HFFc6 (cell line): ENCODE measurements around the gene MIS18BP1. TPM values are rescaled to one million over a fixed set of nuclear protein-coding genes. Genes with fewer than 3 reads are reported as not detected.
"Not testable (repeated sequence)": the region's sequence is repeated elsewhere in the genome, so short reads cannot be mapped to it uniquely, and the experiment has no call there.

Experiments used
- DNase-seq: peaks from one replicate; pipeline ENCODE4 v3.0.0-alpha.2; 2018
- H3K27ac Mint-ChIP-seq: 2 replicates; pipeline ENCODE4 v1.8.0; 2020; ENCODE audit warnings: mild to moderate bottlenecking, mixed read lengths
- H3K27me3 Mint-ChIP-seq: 2 replicates; pipeline ENCODE4 v1.8.0; 2021; ENCODE audit warnings: mild to moderate bottlenecking, moderate library complexity, mixed read lengths; ENCODE audit not compliant: insufficient read depth
- H3K36me3 Mint-ChIP-seq: 2 replicates; pipeline ENCODE4 v1.8.0; 2021; ENCODE audit warnings: low read depth, mixed read lengths
- H3K4me1 Mint-ChIP-seq: 2 replicates; pipeline ENCODE4 v1.8.0; 2020; ENCODE audit warnings: low read depth, mixed read lengths
- H3K4me3 Mint-ChIP-seq: 2 replicates; pipeline ENCODE4 v1.8.0; 2020; ENCODE audit warnings: mild to moderate bottlenecking, moderate library complexity, mixed read lengths
- H3K9me3 Mint-ChIP-seq: 2 replicates; pipeline ENCODE4 v1.8.0; 2020; ENCODE audit warnings: mild to moderate bottlenecking, mixed read lengths
- CTCF ChIP-seq: fragments of 200-600 bp; sonication (generic); IDR thresholded peaks from 2 replicates; pipeline ENCODE4 v1.5.0; 2021; ENCODE audit warnings: antibody characterized with exemption, mild to moderate bottlenecking
- long read RNA-seq: library from polyadenylated mRNA; unstranded; transcript quantifications from one replicate; pipeline ENCODE4 v2.0.0, GENCODE V29; 2019
- total RNA-seq, 6 experiments: library from RNA; stranded (reverse); fragmentation: NEBNext Ultra II Directional; extraction: Animal tissue kit (Norgen Biotek cat#: 25700); gene quantifications; 2 replicates in 1 of 6; 3 replicates in 5 of 6; pipeline ENCODE4 v1.2.3, GENCODE V29; 2021

The MIS18BP1 gene
- total RNA-seq, result 10 to 100 TPM; 12.0 to 19.2 (median 18.2) TPM
- long read RNA-seq, partial matches to known transcripts, result 12 of 13 reads
- long read RNA-seq, other reads (novel, unspliced or antisense), result 0 of 13 reads

GRCh38 chr14:45253070-45253753 is at the start of gene MIS18BP1:
MIS18BP1 (minus strand) TSS chr14:45253202; CDS start chr14:45247286, 5,916 bp downstream.
- Mint-ChIP-seq H3K4me3 (peak within 1 kb of the TSS; percentile 93), H3K27ac (peak within 1 kb of the TSS; percentile 96), H3K9me3 (peaks cover 10% of the 10 kb centered on the region), H3K36me3 (peaks cover 6% of the 10 kb centered on the region; the same call in 1 of the 2 replicates), H3K4me1 (peaks cover 26% of the 10 kb centered on the region), H3K27me3 (peaks cover 1% of the 10 kb centered on the region)
- peak; percentile 93 for TF ChIP-seq CTCF
- peak; percentile 97 for DNase-seq

GRCh38 chr14:45298423-45299117 is 45.6 kb upstream of the MIS18BP1 start:
- TF ChIP-seq CTCF, result no peak
- Mint-ChIP-seq H3K36me3 (no peaks in the 10 kb centered on the region), H3K27ac (no peak overlapping the region)

GRCh38 chr14:45294796-45295195 is 41.8 kb upstream of the MIS18BP1 start:
- not testable (repeated sequence) for H3K9me3 Mint-ChIP-seq, H3K27ac Mint-ChIP-seq, H3K36me3 Mint-ChIP-seq, H3K27me3 Mint-ChIP-seq, DNase-seq, H3K4me3 Mint-ChIP-seq, H3K4me1 Mint-ChIP-seq

More at GRCh38 chr14:45298423-45299117, 45.6 kb upstream of the MIS18BP1 start:
- Mint-ChIP-seq H3K27me3 (no peaks in the 10 kb centered on the region; the same call in 1 of the 2 replicates), H3K4me3 (no peak overlapping the region), H3K9me3 (no peaks in the 10 kb centered on the region), H3K4me1 (peaks cover 4% of the 10 kb centered on the region; the same call in 1 of the 2 replicates)
- DNase-seq, result no peak

GRCh38 chr14:45290547-45290946 is 37.5 kb upstream of the MIS18BP1 start:
- no peaks in the 10 kb centered on the region for H3K9me3 Mint-ChIP-seq
- no peak for TF ChIP-seq CTCF
- H3K27me3 Mint-ChIP-seq, result no peaks in the 10 kb centered on the region; the same call in none of the 2 replicates
- H3K27ac Mint-ChIP-seq, result no peak overlapping the region
- H3K36me3 Mint-ChIP-seq, result no peaks in the 10 kb centered on the region
- H3K4me3 Mint-ChIP-seq, result no peak overlapping the region
- no peaks in the 10 kb centered on the region for H3K4me1 Mint-ChIP-seq
- DNase-seq, result no peak

- Mint-ChIP-seq H3K9me3 (no peaks in the 10 kb centered on the region), H3K4me1 (no peaks in the 10 kb centered on the region), H3K36me3 (no peaks in the 10 kb centered on the region), H3K4me3 (no peak overlapping the region), H3K27me3 (no peaks in the 10 kb centered on the region; the same call in none of the 2 replicates), H3K27ac (no peak overlapping the region)
- TF ChIP-seq CTCF, result no peak
- DNase-seq, result no peak
Observed at GRCh38 chr14:45287610-45288009, 34.6 kb upstream of the MIS18BP1 start.

GRCh38 chr14:45284802-45285201 is 31.8 kb upstream of the MIS18BP1 start:
- no peak overlapping the region for H3K27ac Mint-ChIP-seq
- H3K9me3 Mint-ChIP-seq, result peaks cover 19% of the 10 kb centered on the region
- TF ChIP-seq CTCF, result peak; percentile 48
- no peaks in the 10 kb centered on the region; the same call in none of the 2 replicates for H3K27me3 Mint-ChIP-seq
- H3K36me3 Mint-ChIP-seq, result no peaks in the 10 kb centered on the region
- DNase-seq, result no peak
- no peak overlapping the region for H3K4me3 Mint-ChIP-seq
- no peaks in the 10 kb centered on the region for H3K4me1 Mint-ChIP-seq

- DNase-seq, H3K27ac Mint-ChIP-seq, H3K36me3 Mint-ChIP-seq, H3K4me3 Mint-ChIP-seq, H3K27me3 Mint-ChIP-seq, H3K4me1 Mint-ChIP-seq: not testable (repeated sequence)
- peaks cover 19% of the 10 kb centered on the region for H3K9me3 Mint-ChIP-seq
Observed at GRCh38 chr14:45281731-45282400, 28.9 kb upstream of the MIS18BP1 start.
